Erythroblast (primary cell): ENCODE data around the gene TAOK1.

Experiments used
- GATA1 ChIP-seq: IDR thresholded peaks from 2 replicates; pipeline ENCODE4 v1.6.1; 2011; ENCODE audit warnings: low read depth, mild to moderate bottlenecking, control low read depth, low read length, moderate library complexity
- POLR2A ChIP-seq: IDR thresholded peaks from 2 replicates; pipeline ENCODE4 v1.6.1; 2011; ENCODE audit warnings: mild to moderate bottlenecking, low read length

GRCh38 chr17:29557739-29558116, 167.6 kb downstream of the TAOK1 start:
- no peak for TF ChIP-seq POLR2A
- no peak for TF ChIP-seq GATA1
